ENCODE results near the gene ATP2A3.
A peak's percentile ranks its signal among the peaks of the same experiment; 100 is the strongest.

The ATP2A3 gene

GRCh38 chr17:3957735-3958599, 6.3 kb downstream of the ATP2A3 start:
- no peak overlapping the region for H3K9ac ChIP-seq (ENCODE audit: low read depth, low read length, poor library complexity, severe bottlenecking)
- H3K4me2 ChIP-seq (ENCODE audit: low read depth, low read length, poor library complexity, severe bottlenecking), result peak overlapping the region; percentile 4
- H3F3A ChIP-seq (ENCODE audit: low read depth), result no peaks in the 10 kb centered on the region
- peaks cover 19% of the 10 kb centered on the region; the same call in 1 of the 2 replicates for H3K36me3 ChIP-seq (ENCODE audit: insufficient read depth, low read length)
- H3K9me3 ChIP-seq (ENCODE audit: insufficient read depth, low read depth, low read length), result no peaks in the 10 kb centered on the region
- no peak overlapping the region for H3K4me3 ChIP-seq (ENCODE audit: low read length, poor library complexity, severe bottlenecking)
- no peaks in the 10 kb centered on the region for H3K27me3 ChIP-seq (ENCODE audit: insufficient read depth, low read length, poor library complexity, severe bottlenecking)
- H3K4me1 ChIP-seq (ENCODE audit: insufficient read depth, low read length, poor library complexity, severe bottlenecking), result peaks cover 50% of the 10 kb centered on the region
- TF ChIP-seq CTCF (conservative IDR thresholded peaks at IDR 0.05; ENCODE audit: low read length) (no peak), EZH2phosphoT487 (IDR thresholded peaks at IDR 0.05; ENCODE audit: borderline replicate concordance) (no peak)
- peaks cover 97% of the 10 kb centered on the region for H3K79me2 ChIP-seq (ENCODE audit: insufficient read depth, low read length)
- H4K20me1 ChIP-seq (ENCODE audit: insufficient read depth, low read length, poor library complexity, severe bottlenecking), result peaks cover 82% of the 10 kb centered on the region
- no peaks in the 10 kb centered on the region for H3K9me2 ChIP-seq (replicated peaks; ENCODE audit: low read depth, low read length)
- H2AFZ ChIP-seq (ENCODE audit: low read length), result no peak overlapping the region

DNA sequence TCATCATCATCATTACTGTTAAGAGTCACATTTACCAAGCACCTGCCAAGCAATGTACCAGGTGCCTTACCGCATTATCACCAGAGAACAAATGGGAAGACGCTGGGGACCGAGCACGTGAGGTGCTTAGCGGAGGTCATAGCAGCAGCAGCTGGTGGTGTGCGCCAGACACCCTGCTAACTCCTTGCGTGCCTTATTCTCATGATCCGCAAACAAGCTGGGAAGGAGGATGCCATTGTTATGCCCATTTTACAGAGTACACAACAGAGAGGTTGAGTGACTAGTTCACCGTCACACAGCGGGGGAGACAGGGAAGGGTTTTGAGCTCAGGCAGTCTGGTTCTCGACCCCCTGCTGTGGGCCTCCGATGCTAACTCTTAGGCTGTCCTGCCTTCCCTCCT, 7.3 kb downstream of the ATP2A3 start:
- Histone ChIP-seq H3K9me2 (replicated peaks; ENCODE audit: low read depth, low read length) (no peaks in the 10 kb centered on the region), H3K4me1 (ENCODE audit: insufficient read depth, low read length, poor library complexity, severe bottlenecking) (peaks cover 43% of the 10 kb centered on the region), H2AFZ (ENCODE audit: low read length) (no peak overlapping the region), H3K4me2 (ENCODE audit: low read depth, low read length, poor library complexity, severe bottlenecking) (peak overlapping the region; percentile 4), H3K27me3 (ENCODE audit: insufficient read depth, low read length, poor library complexity, severe bottlenecking) (no peaks in the 10 kb centered on the region), H3F3A (ENCODE audit: low read depth) (no peaks in the 10 kb centered on the region), H3K9me3 (ENCODE audit: insufficient read depth, low read depth, low read length) (no peaks in the 10 kb centered on the region), H4K20me1 (ENCODE audit: insufficient read depth, low read length, poor library complexity, severe bottlenecking) (peaks cover 78% of the 10 kb centered on the region), H3K9ac (ENCODE audit: low read depth, low read length, poor library complexity, severe bottlenecking) (no peak overlapping the region), H3K4me3 (ENCODE audit: low read length, poor library complexity, severe bottlenecking) (no peak overlapping the region), H3K79me2 (ENCODE audit: insufficient read depth, low read length) (peaks cover 91% of the 10 kb centered on the region), H3K36me3 (ENCODE audit: insufficient read depth, low read length) (peaks cover 22% of the 10 kb centered on the region; the same call in 1 of the 2 replicates)
- no peak for TF ChIP-seq EZH2phosphoT487 (IDR thresholded peaks at IDR 0.05; ENCODE audit: borderline replicate concordance)
- no peak for TF ChIP-seq CTCF (conservative IDR thresholded peaks at IDR 0.05; ENCODE audit: low read length)

DNA sequence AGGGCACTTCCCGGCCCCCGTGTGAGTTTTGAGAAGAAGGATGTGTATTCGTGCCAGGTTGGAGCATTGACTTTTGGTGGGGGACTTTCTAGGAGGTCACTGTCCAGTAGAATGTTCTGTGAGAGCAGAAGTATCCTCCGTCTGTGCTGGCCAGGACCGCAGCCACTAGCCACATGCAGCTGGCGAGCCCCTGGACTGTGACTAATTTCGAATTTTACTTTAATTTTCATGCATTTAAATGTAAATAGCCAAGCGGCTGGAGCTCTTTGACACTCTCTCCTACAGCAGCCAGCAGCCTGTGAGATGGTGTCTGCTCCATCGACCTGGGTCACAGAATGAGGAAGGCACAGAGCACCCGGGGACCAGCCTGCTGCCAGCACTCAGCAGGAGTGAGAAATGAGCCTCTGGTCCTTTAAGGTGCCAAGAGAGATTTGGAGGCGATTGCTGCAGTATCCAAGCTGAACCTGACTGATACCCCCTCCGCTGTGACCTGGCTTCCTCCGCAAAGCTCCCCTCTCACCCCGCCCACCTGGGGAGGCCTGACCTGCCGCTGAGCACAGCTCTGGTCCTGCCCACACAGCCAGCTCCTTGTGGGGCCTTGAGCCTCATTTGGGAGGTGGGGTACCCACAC, 7.8 kb downstream of the ATP2A3 start:
- Histone ChIP-seq H4K20me1 (ENCODE audit: insufficient read depth, low read length, poor library complexity, severe bottlenecking) (peaks cover 79% of the 10 kb centered on the region), H3K4me1 (ENCODE audit: insufficient read depth, low read length, poor library complexity, severe bottlenecking) (peaks cover 40% of the 10 kb centered on the region), H3F3A (ENCODE audit: low read depth) (no peaks in the 10 kb centered on the region)

More for the DNA sequence above, 7.8 kb downstream of the ATP2A3 start:
- TF ChIP-seq CTCF (conservative IDR thresholded peaks at IDR 0.05; ENCODE audit: low read length) (no peak), EZH2phosphoT487 (IDR thresholded peaks at IDR 0.05; ENCODE audit: borderline replicate concordance) (no peak)
- Histone ChIP-seq H3K9me2 (replicated peaks; ENCODE audit: low read depth, low read length) (no peaks in the 10 kb centered on the region), H3K4me2 (ENCODE audit: low read depth, low read length, poor library complexity, severe bottlenecking) (no peak overlapping the region), H3K27me3 (ENCODE audit: insufficient read depth, low read length, poor library complexity, severe bottlenecking) (no peaks in the 10 kb centered on the region), H3K36me3 (ENCODE audit: insufficient read depth, low read length) (peaks cover 27% of the 10 kb centered on the region; the same call in 1 of the 2 replicates), H3K9me3 (ENCODE audit: insufficient read depth, low read depth, low read length) (no peaks in the 10 kb centered on the region), H2AFZ (ENCODE audit: low read length) (no peak overlapping the region), H3K79me2 (ENCODE audit: insufficient read depth, low read length) (peaks cover 85% of the 10 kb centered on the region), H3K9ac (ENCODE audit: low read depth, low read length, poor library complexity, severe bottlenecking) (no peak overlapping the region), H3K4me3 (ENCODE audit: low read length, poor library complexity, severe bottlenecking) (no peak overlapping the region)
